ENCODE measurements around the gene MFAP2.

MFAP2 gene

DNA sequence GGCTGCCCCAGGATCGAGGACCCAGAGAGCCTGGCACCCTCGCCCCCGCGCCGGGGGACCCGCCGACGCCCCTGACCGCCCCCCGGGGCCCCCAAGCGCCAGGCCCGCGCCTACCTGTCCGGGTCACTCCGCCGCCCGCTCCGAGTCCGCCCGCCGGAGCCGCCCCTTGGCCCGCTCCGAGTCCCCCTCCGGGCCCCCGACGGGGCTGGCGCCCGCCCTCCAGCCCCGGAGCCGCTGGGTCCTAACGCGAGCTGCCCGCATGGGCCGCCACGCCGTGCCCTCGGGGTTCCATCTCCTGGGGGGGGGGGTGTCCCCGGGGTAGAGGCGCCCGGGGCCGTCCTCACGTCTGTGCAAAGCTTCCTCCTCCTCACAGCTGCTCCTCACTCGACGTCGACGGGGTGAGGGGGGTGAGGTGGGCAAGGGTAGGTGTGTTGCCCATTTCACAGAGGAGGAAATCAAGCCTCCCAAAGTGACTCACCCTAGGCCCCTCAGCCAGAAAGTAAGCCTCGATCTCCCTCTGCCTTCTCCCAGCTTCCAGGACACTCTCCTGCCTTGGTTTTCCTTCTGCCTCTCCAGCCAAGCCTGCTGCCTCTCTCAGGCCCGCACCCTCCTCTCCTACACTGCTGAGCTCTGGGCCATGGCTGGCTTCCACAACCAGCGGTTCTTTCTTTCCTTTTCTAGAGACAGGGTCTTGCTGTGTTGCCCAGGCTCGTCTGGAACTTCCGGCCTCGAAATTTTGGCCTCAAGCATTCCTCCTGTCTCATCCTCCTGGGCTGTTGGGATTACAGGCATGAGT, at the start of gene MFAP2:
TSS of gene MFAP2 (minus strand) at position 148 of the 796 bp plus-strand sequence. CDS start 2,347 bp downstream, outside the sequence.
- DNase-seq, result peak; percentile 72

DNA sequence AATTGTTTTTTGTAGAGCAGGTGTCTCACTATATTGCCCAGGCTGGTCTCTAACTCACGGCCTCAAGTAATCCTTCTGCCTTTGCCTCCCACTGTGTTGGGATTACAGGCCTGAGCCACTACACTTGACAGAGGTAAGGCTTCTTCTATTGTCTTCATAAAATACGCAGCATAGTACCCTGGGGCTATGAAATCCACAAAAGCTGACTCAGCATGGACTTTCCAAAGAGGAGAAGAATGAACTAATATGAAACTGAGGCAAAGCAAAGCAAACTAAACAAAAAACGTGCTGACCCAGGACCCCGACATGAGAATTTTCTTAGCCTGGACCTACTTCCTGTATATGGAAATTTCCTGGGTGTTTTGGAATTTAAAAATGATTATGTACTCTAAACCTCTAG, 49.8 kb upstream of the MFAP2 start:
- no peak for DNase-seq

- DNase-seq, result no peak
These were observed 48.3 kb upstream of the MFAP2 start for GRCh38 chr1:17028662-17029188.

DNA sequence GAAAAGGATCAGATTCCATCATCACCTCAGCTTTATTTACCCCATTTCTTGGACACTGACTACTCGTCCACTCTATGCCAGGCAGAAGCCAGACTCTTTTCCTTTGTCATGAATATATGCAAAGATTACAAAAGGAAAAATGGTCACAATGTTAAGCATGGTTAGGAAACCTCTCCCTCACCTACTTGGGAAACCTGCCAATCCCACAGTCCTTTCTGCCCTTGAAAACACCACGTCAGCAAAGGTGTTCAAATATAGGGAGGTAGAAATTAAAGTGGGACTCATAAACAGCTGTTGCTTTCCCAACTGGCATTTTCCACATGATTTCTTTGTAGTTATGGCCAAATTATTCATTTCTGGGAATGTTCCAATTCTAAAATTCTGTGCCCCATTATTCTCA, 47.5 kb upstream of the MFAP2 start:
- DNase-seq, result no peak

DNA sequence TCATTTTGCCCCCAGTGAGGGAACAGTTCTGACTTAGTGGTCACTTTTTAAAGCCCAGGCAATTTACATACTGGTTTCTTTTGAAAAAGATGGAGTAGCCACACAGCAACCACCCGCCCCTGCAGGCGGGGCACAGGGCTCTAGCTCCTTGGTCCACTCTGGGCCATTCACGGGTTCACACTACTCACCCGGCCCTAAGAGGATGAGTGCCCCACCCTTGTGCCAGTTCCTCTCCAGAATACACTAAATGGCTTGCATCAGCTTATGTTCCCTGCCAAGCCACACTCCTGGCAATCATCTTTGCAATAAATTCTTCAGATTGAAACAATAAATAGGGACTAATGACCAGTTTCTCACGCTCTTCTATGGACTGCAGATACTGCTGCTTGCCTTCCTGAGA, 47.0 kb upstream of the MFAP2 start:
- no peak for DNase-seq

- no peak for DNase-seq
These were observed 44.3 kb upstream of the MFAP2 start for GRCh38 chr1:17024721-17025120.

DNA sequence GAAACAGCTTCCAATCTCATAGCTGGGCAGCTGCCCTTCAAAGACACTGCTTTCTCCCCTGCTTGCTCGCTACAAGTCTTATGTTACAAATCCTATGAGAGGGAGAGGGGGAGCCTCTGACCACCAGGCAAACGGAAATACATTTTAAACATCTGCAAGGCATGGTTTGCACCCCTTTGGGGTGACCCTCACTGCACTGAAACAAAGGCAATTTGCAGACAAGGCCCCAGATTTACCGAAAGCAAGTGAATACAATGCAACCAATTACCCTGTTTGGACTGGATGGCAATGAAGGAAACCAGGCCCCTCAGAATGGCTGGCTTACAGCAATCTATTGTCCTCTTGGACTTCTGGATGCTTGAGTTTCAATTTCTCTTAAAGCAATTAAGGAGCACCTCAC, 43.2 kb upstream of the MFAP2 start:
- no peak for DNase-seq

DNA sequence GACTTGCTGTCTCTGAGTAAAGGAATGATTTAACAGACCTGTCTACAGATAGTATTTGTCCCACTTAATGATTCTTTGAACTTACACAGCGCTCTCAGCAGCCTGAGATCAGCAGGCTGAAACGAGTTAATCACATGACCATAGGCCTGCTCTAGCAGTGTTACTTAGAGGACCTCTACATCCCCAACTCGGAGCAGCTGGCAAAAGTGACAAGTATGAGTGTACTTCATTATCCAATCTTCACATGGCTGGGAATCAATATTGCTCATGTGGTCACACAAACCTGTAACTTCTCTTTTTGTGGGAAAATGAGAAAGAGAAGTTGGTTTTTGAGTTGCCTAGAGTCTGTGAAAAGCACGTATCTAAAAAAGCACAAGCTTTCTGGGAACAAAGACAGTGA, 42.7 kb upstream of the MFAP2 start:
- DNase-seq, result no peak

DNA sequence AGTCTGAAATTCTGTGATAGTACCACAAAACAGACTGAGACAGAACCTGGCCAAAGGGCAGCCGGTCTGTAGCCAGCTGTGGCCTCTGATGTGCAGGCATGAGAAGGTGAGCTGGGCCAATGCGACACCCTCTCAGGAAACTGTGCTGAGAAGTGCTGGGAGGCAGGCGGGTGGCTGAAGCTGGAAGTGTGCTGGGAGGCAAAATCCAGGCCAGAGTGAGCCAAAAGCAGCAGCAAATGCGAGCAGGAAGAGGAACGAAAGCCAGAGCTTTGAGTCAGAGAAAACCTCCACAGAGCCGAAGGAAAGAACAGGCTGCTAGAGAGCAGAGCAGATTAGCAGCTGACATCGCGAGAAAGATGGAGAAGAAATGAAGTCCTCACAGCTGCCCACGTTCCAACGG, 41.5 kb upstream of the MFAP2 start:
- no peak for DNase-seq

DNA sequence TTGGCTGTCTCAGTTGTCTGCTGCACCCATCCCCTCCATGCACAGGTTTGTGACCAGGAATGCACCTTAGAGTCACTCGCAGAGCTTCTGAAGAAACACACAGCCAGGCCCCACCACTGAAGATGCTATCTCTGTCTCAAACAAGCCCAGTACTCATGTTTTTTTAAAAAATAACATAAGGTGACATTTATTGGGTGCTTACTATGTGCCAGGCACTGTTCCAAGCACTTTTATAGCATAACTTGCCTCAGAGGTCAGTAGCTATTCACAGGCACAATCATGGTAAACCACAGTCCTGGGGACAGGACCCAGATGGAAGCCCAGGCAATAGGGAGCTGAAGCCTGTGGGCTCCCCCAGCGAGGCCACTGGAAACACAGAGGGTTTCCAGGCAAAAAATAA, 40.1 kb upstream of the MFAP2 start:
- DNase-seq, result no peak

GRCh38 chr1:17018849-17019248, 38.4 kb upstream of the MFAP2 start:
- DNase-seq, result no peak

DNA sequence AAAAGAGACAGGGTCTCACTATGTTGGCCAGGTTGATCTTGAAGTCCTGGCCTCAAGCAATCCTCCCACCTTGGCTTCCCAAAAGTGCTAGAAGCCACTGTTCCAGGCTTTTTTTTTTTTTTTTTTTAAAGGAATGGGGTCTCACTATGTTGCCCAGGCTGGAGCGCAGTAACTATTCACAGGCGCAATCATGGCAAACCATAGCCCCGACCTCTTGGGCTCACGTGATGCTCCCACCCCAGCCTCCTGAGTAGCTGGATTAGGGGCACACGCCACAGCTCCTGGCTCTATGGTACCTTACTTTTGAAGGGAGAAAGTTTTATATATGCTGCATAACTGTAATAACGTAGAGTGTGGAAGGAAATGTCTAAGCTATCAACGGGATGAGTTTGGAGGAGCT, 37.0 kb upstream of the MFAP2 start:
- no peak for DNase-seq

GRCh38 chr1:17016317-17016661, 35.9 kb upstream of the MFAP2 start:
- peak; percentile 25 for DNase-seq

GRCh38 chr1:17014671-17015567, 34.5 kb upstream of the MFAP2 start:
- no peak for DNase-seq

DNA sequence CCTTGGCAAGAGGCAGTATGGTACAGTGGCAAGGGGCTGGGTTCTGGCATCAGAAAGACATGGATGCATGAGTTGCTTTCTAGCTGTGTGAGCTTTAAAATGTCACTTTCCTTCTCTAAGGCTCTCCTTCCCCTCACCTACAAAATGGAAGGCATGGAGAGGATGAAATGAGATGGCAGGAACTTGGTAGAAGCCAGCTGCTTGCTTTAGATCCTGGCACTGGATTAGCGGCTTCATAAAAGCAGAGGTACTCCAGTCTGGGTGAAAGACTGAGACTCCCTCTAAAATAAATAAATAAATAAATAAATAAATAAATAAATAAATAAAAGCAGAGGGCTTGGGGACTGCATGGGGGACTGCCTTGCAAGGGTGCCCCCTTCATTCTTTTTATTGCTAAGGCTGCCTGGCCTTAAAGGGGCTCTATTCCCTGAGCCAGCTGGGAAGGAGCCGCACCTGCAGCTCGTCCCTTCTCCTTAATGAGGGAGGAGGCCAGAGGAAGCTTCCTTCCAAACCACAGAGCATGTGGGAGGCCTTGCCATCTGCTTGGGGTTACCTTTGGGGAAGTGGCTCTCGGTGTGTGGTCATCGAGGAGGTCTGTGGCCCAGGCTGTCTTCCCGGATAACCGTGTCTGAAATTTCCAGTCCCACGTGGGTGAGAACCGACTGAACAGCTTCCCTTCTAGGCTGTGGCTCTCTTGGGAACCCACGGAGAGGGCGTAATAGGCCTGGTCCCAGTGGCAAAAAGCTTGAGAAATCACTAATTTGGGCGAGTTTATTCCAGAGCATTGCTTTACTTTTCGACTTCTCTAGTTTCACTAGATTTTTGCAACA, 33.3 kb upstream of the MFAP2 start:
- DNase-seq, result no peak

DNA sequence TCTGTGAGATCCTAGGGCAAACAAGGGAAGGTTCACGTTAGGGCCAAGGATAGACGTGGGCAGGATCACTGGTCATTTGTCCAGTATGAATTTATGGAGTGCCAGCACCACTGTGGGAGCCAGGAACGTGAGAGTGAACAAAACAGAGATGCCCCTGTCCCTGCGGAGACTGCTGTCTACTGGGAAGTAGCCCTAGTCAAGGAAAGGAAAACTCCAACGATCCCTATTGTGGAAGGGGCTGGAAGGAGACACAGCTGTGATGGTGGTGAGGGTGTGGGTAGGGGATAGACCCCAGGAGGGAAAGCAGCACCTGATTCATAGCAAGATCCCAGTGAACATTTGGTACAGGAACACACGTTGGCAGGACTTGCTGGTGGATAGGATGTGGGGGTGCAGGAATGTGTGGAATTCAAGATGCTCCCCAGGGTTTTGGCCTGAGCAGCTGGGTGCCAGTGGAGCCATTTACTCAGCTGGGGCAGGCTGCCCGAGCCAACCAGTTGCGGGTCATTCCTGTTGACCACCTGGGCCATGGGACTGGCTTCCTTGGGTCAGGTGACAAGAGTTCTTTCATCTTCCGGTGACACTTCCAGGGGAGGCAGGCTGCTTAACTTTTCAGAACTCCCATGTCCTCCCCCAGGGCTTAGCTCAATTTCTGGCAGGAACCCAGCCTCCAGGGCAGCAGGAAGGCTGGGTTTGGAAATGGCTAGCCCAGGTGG, 32.5 kb upstream of the MFAP2 start:
- DNase-seq, result no peak

DNA sequence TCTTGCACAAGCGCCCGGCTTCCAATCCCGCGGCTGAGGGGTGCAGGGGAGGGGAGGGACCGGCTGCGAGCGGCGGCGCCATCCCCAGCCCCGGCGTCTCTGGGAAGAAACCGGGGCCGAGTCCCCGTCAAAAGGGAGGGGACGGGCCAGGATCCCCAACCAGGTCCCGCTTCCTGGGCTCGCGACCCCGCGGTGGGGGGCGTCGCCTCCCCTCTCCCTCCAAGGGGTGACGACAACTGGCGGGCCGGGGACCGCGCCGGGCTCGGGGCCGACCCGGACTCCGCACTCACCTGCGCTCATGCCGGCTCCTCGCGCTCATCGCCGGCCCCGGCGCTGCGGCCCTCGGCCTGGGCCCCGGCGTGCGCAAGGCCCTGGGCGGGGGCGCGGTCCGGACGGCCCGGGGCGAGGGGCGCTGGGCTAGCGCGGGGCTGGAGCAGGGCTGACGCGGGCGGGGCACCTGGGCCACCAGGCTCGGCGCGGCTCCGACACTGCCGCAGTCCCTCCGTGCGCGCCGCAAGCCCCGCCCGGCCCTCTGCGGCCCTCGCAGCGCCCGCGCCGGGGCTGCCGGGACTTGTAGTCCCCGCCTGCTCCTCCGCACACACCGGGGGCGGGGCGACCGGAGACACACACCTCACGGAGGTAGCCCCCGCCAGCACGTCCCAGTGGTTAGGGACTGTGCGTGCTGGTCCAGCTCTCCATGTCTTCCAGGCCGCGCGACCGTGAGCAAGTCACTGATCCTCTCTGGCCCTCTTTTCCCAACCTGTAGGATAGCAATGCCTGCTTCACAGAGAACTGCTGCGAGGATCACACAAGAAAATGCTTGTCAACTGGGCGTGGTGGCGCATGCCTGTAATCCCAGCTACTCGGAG, 31.3 kb upstream of the MFAP2 start, which contains the start of gene ATP13A2:
TSS of gene ATP13A2 (minus strand) at position 490 of the 869 bp plus-strand sequence. CDS start at position 300, 190 bp downstream.
- DNase-seq, result peak; percentile 88

DNA sequence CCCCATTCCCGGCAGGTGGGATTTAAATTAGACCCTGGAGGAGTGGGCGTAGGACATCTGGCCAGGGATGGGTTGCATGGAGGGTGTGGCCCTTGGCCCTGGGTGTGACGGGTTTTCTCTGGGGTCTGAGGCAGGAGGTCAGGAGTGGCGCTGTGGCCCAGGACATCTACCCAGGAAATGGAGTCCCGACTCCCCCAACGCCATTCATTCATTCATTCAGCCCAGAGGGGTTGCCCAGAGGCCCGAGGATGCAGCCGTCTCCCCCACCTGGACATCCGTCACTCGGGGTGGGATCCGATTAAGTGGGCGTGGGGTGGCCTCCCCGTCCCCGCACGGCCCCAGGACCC, 30.6 kb upstream of the MFAP2 start:
- DNase-seq, result no peak

DNA sequence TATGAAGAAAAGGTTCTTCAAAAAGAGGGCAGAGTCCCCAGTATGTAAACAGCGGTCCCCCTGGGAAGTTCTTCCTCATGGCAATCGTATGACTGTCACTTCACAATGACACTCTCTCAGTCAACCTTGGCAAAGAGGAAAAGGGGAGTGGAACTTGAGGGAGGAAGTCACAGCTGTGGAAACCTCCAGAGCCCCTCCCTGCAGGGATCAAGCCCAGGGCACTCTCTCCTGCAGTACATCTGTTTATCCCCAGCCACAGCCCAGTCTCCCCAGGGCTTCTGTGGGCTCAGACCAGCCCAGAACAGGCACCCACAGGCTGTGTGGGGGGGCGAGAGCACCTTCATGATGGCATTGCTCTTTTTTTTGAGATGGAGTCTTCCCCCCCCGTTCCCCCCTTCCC, 29.3 kb upstream of the MFAP2 start:
- DNase-seq, result no peak

DNA sequence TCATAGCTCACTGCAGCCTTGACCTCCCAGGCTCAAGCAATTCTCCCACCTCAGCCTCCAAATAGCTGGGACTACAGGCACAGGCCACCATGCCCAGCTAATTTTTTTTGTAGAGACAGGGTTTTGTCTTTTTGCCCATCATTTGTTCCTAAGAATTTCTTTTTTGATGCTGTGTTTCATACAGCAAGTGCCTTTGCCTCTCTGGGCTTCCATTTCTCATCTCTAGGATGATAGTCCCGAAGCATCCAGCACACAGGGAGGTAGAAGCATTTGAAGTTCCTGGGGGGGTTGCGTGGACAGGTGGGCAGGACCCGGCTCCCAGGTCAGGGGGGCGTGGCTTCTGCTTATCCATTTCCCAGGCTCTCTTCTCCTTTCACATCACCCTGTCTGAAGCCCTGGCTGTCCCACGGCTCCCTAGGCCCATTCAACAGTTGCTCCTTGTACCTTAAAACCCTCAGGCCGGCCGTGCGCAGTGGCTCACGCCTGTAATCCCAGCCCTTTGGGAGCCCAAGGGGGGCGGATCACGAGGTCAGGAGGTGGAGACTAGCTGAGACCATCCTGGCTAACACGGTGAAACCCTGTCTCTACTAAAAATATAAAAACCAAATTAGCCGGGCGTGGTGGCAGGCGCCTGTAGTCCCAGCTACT, 27.9 kb upstream of the MFAP2 start:
- no peak for DNase-seq

GRCh38 chr1:17007121-17007520, 26.7 kb upstream of the MFAP2 start:
- DNase-seq, result no peak

All from eye (tissue), 1 donor.